Hepatocyte (in vitro differentiated cells): ENCODE measurements around the gene MAP4K2.

Experiments
- EZH2 ChIP-seq: fragments of 200-600 bp; sonication (generic); IDR thresholded peaks from 2 replicates; pipeline ENCODE4 v1.6.1; 2016; ENCODE audit warnings: antibody characterized with exemption, mild to moderate bottlenecking, borderline replicate concordance
- EZH2phosphoT487 ChIP-seq: fragments of 200-600 bp; sonication (generic); IDR thresholded peaks from one replicate; pipeline ENCODE4 v1.6.1; 2018; ENCODE audit warnings: antibody characterized with exemption, mild to moderate bottlenecking, low read depth, moderate library complexity; ENCODE audit not compliant: unreplicated experiment, severe bottlenecking
- TF ChIP-seq, protein P1 (sequence below): fragments of 200-600 bp; sonication (generic); IDR thresholded peaks from 2 replicates; pipeline ENCODE4 v1.5.1; 2016; ENCODE audit warnings: antibody characterized with exemption, mild to moderate bottlenecking; ENCODE audit not compliant: poor library complexity

DNA sequence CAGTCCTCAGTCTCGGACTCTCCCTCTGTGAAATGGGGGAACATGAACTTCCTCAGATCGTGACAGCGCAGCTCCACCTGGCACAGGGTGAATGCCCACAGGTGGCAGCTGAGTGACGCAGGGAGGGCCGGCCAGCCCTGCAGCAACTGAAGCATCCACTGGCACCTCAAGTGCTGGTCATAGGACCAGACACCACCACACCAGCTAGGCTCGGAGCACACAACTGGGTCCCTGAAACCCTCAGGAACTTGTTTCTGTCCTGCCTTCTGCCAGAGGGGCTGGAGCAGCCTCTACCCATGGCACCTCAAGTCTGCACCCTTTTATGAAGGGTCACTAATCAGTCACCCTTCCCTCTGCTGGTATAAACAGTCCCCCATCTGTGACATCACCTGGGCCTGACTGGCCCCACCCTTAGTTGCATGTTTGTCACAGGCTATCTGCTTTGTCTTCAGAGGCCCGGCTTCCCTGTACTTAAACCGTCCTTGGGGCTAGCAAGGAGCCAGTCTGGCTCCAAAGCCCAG, 48.9 kb upstream of the MAP4K2 start:
- TF ChIP-seq, protein P1, sequence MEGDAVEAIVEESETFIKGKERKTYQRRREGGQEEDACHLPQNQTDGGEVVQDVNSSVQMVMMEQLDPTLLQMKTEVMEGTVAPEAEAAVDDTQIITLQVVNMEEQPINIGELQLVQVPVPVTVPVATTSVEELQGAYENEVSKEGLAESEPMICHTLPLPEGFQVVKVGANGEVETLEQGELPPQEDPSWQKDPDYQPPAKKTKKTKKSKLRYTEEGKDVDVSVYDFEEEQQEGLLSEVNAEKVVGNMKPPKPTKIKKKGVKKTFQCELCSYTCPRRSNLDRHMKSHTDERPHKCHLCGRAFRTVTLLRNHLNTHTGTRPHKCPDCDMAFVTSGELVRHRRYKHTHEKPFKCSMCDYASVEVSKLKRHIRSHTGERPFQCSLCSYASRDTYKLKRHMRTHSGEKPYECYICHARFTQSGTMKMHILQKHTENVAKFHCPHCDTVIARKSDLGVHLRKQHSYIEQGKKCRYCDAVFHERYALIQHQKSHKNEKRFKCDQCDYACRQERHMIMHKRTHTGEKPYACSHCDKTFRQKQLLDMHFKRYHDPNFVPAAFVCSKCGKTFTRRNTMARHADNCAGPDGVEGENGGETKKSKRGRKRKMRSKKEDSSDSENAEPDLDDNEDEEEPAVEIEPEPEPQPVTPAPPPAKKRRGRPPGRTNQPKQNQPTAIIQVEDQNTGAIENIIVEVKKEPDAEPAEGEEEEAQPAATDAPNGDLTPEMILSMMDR, result no peak
- TF ChIP-seq EZH2, result no peak
- TF ChIP-seq EZH2phosphoT487, result no peak
